HG03565 (cell line): ENCODE measurements around the gene U2AF2.

Experiments
- ATAC-seq: cut with Tn5 transposase; IDR thresholded peaks from one replicate; pipeline ENCODE4 v1.9.1; 2021; ENCODE audit warnings: mild to moderate bottlenecking, moderate library complexity; ENCODE audit not compliant: unreplicated experiment

The U2AF2 gene

DNA sequence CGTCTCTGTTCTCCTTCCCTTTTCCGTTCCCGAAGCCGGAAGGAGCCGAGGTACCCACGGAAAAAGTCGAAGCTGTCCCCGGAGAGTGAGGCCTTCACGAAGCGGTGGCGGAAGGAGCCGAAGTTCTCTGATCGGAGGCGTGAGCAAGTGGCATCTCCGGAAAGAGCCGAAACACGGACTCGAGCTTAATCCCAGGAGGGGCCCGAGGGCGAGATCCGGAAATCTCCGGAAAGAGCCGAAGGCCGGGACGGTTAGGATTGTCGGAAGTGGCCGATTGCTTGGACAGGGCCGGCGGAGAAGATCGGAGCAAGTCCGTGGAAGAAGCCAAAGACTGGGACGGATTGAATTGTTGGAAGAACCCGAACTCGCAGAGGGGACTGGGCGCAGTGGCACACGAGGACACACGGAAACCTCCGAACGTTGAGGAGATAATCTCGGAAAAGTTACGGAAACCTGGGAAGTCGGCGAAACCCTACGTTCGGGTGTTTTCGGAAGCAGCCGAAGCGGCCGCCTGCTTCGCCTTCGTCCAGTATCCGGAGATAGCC lies 440 bp upstream of the U2AF2 start:
- ATAC-seq, result peak; percentile 45

- no peak for ATAC-seq
Observed at GRCh38 chr19:55655648-55656040, 809 bp downstream of the U2AF2 start.

DNA sequence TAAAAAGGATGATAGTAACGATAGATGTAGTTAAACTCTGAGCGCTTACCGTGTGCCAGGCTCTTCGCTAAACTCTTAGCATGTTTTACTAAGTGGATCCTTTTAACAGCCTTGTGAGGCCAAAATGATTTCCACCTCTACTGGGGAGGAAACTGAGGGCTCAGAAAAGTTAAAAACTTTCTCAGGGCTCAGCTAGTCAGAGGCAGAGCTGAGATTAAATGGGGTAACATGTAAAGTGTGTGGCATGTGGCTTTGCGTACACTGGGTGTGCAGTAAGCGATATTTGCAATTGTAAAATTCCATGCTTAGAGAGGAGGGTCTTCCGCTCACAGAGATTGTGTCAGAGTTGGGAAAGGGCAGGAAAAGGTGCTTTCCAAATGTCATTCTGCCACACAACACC lies 1.7 kb downstream of the U2AF2 start:
- ATAC-seq, result no peak

DNA sequence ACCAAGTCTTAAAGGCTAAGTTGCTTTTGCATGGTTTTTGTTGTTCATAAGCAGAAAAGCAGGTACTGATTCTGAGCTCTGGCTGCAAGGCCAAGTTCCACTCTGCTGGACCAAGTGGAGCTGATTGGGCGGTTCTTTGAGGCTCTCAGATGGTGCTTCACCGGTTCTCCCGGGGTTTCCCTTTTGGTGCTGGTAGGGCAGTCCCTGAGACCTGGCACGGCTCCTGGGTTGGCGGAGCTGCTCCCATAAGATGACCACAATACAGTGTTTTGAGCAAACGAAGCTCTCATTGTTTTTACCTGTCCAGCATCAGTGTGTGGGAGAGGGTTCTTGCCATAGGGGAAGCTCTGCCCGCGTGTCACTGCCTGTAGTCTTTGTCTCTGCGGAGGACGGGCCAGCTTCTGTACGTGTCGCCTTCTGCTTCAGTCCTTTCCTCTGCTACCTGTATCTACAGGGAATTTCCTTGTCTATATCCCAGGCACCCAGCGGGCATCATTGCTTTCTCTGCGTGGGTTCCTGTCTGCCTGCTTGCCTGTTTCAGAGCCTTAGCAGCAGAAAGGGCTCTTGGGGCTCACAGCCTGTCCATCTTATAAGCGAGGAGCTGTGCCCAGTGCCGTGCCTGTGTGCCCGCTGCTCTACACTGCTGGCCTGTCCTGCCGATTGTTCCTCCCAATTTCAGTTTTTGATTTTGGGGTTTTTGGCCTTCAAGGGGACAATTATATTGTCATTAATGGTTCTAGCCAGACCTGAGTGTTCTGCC lies 2.3 kb downstream of the U2AF2 start:
- no peak for ATAC-seq

DNA sequence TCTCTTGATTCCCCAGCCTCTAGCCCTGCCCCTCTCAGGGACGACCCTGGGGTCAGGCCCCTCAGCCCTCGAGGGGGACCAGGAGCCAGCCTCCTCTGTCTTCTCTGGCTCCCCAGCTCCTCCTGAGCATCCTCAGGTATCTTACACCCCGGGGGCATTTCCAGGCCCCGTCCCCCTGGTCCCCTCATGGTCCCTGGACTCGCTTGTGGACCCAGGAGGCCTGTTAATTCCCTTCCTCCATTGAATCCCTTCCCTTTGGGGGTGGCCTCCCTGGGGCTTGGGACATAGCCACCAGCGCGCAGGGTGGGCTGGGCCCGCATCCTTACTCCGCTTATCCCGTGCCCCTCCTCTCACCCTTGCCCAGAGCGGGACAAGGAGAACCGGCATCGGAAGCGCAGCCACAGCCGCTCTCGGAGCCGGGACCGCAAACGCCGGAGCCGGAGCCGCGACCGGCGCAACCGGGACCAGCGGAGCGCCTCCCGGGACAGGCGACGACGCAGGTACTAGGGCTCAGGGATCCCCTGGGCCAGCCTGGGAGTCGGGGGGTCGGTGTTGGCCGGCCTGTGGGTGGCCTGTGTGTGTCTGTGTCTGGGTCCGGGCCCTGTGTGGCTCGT lies 4.1 kb downstream of the U2AF2 start:
- ATAC-seq, result no peak

DNA sequence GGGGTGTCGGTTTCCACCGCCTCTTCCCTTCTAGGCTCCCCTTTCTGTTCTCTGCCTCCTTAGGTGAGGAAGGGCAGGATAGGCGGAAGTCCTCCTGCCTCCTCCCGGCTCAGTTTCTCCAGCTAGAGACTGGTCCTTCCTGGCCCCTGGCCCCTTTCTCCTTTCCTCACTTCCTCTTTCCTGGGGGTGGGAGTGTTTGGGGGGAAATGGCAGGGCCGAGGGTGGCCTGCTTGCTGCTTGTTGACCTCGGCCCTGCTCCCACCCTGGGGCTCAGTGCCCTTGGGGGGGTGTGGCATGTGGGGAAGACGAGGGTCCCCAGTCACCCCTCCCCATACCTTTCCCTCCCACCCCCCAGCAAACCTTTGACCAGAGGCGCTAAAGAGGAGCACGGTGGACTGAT lies 5.0 kb downstream of the U2AF2 start:
- no peak for ATAC-seq

GRCh38 chr19:55660404-55660803 lies 5.6 kb downstream of the U2AF2 start:
- ATAC-seq, result no peak

GRCh38 chr19:55660991-55661390 lies 6.2 kb downstream of the U2AF2 start:
- ATAC-seq, result no peak

DNA sequence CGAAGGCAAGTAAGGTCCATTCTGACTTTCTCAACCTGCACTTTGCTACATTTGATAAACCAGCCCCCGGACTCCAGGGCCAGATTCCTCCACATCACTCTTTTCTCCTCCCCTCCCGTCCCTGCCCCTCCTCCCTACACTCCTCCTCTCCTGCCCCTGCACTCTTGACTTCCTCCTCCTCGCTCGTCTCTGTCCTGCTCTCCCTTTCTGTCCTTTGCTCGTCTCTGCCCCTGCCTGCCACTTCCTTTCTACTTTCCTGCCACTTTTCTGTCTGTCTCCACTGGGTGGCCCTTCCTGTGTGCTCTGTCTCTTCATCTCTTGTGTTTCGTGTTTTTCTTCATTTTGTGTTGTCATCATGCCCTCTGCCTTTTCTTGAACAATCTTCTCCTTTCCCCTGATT lies 7.0 kb downstream of the U2AF2 start:
- no peak for ATAC-seq

DNA sequence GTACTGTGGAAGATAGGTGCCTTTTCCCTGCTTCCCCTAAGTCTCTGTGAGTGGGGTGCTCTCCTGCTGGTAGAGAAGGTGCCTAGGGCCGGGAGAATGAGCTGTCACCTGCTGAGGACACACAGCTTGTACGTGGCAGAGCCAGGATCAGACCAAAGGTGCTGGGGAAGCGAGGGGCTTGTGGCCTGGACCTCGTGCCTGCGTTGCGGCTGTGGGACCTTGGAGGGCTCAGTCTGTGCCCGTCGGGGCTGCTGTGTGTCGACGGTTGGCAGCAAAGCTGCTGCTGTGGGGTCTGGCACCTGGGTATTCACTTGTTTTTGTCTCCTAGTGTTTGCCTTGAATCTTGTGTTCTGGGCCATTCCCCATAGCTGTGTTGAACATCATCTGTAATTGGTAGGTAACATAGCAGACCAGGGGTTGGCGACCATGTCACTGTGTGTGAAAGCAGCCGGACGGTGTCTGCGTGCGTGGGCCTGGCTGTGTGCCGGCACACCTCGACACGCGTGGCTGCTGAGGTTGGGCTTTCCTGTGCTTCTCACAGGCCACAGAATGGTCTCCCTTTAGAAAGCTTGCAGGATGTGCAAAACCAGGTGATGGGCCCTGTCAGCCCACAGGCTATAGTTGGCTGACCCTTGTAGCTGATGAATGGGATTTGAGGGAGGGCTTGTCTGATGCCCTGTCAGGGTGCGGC lies 9.2 kb downstream of the U2AF2 start:
- no peak for ATAC-seq

DNA sequence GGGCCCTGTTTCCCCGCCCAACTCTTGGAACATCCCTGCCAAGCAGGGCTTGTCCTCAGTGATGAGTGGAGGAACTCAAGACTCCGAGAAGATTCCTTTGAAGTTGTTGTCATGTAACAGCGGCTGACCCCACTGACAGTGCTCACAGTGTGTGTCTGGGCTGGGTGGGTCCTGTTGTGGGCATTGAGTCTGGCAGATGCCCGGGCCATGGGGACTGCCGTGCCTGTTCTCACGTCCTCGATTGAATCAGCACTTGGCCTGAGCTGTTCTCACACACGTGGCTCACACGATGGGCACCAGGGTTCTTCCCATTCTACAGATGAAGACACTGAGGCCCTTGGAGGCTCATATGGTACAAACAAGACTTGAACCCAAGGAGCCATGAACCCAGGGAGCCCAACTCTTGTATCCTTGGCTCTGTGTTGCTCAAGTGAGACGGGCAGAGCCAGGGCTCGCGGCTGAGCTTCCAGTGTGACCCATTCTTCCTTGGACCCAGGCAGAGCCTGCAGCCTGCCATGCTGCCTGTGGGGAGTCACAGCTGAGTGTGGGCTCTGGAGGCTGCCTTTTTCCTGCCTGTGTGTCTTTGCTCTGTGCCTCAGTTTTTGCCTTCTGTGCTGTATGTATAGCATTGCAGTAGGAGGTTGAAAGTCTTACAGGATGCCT lies 11.6 kb downstream of the U2AF2 start:
- ATAC-seq, result no peak

- no peak for ATAC-seq
Observed at GRCh38 chr19:55667006-55667381, 12.2 kb downstream of the U2AF2 start.

DNA sequence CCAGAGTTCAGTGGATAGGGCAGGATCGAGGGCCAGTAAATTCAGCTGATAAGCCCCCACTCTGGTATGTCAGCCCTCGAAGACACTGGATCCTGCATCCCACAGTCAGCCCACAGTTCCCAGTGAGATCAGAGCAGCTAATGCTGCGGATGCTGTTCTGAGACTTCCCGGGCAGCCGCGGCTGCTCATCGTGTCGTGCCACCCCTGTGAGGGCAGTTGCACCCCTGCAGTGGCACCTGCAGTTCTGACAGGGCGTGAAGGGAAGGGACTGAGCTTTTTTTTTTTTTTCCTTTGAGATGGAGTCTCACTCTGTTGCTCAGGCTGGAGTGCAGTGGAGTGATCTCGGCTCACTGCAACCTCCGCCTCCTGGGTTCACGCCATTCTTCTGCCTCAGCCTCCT lies 12.7 kb downstream of the U2AF2 start:
- no peak for ATAC-seq

- no peak for ATAC-seq
Observed at GRCh38 chr19:55667958-55668357, 13.1 kb downstream of the U2AF2 start.

GRCh38 chr19:55668603-55669348 lies 13.9 kb downstream of the U2AF2 start:
- ATAC-seq, result no peak

DNA sequence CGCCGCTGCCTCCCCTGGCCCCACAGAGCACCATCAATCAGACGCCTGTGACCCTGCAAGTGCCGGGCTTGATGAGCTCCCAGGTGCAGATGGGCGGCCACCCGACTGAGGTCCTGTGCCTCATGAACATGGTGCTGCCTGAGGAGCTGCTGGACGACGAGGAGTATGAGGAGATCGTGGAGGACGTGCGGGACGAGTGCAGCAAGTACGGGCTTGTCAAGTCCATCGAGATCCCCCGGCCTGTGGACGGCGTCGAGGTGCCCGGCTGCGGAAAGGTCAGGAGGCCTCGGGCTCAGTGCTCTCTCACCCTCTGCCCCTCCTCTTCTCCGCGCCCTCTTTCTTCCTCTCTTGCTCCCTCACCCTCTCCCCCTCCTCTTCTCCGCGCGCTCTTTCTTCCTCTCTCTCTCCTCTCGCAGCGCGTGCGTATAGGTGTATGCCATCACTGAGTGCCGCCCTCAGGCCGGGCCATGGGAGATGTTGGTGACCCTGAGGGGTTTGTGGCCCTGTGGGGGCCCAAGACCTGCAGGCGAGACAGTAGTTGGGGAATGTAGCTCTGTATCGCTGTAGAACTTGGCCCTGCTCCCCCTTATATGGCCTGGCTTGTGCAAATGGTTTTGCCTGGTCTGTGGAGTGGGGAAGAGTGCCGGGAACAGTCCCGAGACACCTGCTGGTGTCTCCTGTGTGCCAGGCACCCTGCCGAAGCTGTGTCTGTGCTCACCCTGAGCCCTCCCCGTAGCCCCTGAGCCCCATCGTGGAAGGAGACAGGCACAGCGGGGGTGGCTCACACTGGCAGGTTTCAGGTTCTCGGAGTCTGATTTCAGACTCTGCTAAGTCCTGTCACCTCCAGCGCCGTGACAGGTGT lies 14.8 kb downstream of the U2AF2 start:
- ATAC-seq, result no peak

GRCh38 chr19:55670280-55671053 lies 15.6 kb downstream of the U2AF2 start:
- no peak for ATAC-seq

DNA sequence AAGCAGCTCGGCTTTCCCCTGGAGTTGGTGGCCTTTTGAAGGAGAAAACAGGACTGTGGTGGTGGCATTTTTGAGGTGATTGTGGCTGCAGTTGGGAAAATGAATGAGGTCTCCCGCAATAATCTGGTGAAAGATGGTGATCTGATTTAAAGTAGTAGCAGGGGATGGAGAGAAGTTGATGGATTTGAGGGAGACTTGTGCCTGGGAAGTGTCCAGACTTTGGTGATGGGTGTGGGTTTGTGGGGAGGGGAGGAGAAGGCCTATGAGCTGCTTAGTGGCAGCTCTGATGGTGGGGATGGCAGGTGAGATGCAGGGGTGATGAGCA lies 16.2 kb downstream of the U2AF2 start:
- no peak for ATAC-seq

GRCh38 chr19:55672418-55672817 lies 17.6 kb downstream of the U2AF2 start:
- ATAC-seq, result no peak
